ENCODE data around the gene GPR180.

- TF ChIP-seq CTCF (IDR thresholded peaks at IDR 0.05; ENCODE audit: low read depth, low read length) (no peak), EZH2phosphoT487 (IDR thresholded peaks at IDR 0.05; ENCODE audit: low read depth) (no peak)
Observed at GRCh38 chr13:94560116-94560515, 41.5 kb upstream of the GPR180 start.

Measured in OCI-LY3 (cell line).